Spleen (tissue), 7 donors: ENCODE results near the gene DNAH12.

Experiments used
- POLR2A ChIP-seq, 3 donors: fragments of 450-650 bp; IDR thresholded peaks; one replicate each; pipeline ENCODE4 v1.5.1; 2017; ENCODE audit warnings: antibody characterized with exemption in 3 of 3, mild to moderate bottlenecking in 1 of 3
- POLR2AphosphoS5 ChIP-seq, 3 donors: sonication (generic); formaldehyde crosslinking; IDR thresholded peaks; one replicate each; pipeline ENCODE4 v1.5.1; 2017; ENCODE audit warnings: antibody characterized with exemption in 3 of 3
- TF ChIP-seq, protein P1 (sequence below), 11 experiments: fragments of 200-600 bp in 7 of 11; fragments of 450-650 bp in 4 of 11; sonication (generic) in 4 of 11; IDR thresholded peaks in 8 of 11; conservative IDR thresholded peaks in 3 of 11; 1 replicate in 7 of 11; 2 replicates in 4 of 11; pipeline versions ENCODE4 v1.4.0 to v1.8.0; 2016 to 2021; ENCODE audit warnings: antibody characterized with exemption in 11 of 11, inconsistent platforms in 4 of 11, mild to moderate bottlenecking in 1 of 11
- donor health status: DM: no; HTN: no; CAD: no; lungs with moderate emphysema.
- donor health status: DM: no; HTN: no; CAD: no.
- donor health status: DM: no; HTN: no; CAD: no.

DNA sequence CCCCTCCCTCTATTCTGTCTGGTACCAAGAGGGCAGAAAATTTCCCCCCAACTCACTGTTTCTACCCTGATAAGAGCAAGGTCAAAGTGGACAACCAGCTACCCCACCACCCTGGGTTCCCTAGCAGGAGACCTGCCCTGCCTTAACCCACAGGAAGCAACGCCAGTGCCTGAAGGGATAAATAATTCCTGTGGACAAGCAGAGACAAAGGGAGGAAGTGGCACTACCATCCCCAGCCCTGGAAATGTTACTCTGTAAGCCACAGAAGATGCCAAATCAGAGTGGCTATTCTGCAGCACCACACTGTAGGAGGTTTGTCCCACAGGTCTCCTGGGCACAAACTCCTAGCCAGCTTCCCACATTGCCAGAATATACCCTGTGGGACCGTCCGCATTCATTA is 80.1 kb downstream of the DNAH12 start:
- TF ChIP-seq, protein P1, sequence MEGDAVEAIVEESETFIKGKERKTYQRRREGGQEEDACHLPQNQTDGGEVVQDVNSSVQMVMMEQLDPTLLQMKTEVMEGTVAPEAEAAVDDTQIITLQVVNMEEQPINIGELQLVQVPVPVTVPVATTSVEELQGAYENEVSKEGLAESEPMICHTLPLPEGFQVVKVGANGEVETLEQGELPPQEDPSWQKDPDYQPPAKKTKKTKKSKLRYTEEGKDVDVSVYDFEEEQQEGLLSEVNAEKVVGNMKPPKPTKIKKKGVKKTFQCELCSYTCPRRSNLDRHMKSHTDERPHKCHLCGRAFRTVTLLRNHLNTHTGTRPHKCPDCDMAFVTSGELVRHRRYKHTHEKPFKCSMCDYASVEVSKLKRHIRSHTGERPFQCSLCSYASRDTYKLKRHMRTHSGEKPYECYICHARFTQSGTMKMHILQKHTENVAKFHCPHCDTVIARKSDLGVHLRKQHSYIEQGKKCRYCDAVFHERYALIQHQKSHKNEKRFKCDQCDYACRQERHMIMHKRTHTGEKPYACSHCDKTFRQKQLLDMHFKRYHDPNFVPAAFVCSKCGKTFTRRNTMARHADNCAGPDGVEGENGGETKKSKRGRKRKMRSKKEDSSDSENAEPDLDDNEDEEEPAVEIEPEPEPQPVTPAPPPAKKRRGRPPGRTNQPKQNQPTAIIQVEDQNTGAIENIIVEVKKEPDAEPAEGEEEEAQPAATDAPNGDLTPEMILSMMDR (IDR thresholded peaks at IDR 0.05 in 8 of 11, conservative IDR thresholded peaks at IDR 0.05 in 3 of 11): no peak
- TF ChIP-seq POLR2A (IDR thresholded peaks at IDR 0.05) (no peak), POLR2AphosphoS5 (IDR thresholded peaks at IDR 0.05) (peak in 1 of 3 donors; percentile 21)
